Peyer's patch (tissue), 4 donors: ENCODE results near the gene FAM228A.

Experiments
- POLR2A ChIP-seq, 2 donors: fragments of 450-650 bp; IDR thresholded peaks; one replicate each; pipeline ENCODE4 v1.5.1; 2017; ENCODE audit warnings: antibody characterized with exemption in 2 of 2, mild to moderate bottlenecking in 2 of 2, moderate library complexity in 2 of 2
- TF ChIP-seq, protein P1 (sequence below), 6 experiments: fragments of 450-650 bp in 4 of 6; fragments of 200-600 bp in 2 of 6; sonication (generic) in 1 of 6; IDR thresholded peaks; one replicate each; pipeline ENCODE4 v1.5.1; 2017 to 2019; ENCODE audit warnings: antibody characterized with exemption in 6 of 6, mild to moderate bottlenecking in 3 of 6, moderate library complexity in 1 of 6

- TF ChIP-seq, protein P1, sequence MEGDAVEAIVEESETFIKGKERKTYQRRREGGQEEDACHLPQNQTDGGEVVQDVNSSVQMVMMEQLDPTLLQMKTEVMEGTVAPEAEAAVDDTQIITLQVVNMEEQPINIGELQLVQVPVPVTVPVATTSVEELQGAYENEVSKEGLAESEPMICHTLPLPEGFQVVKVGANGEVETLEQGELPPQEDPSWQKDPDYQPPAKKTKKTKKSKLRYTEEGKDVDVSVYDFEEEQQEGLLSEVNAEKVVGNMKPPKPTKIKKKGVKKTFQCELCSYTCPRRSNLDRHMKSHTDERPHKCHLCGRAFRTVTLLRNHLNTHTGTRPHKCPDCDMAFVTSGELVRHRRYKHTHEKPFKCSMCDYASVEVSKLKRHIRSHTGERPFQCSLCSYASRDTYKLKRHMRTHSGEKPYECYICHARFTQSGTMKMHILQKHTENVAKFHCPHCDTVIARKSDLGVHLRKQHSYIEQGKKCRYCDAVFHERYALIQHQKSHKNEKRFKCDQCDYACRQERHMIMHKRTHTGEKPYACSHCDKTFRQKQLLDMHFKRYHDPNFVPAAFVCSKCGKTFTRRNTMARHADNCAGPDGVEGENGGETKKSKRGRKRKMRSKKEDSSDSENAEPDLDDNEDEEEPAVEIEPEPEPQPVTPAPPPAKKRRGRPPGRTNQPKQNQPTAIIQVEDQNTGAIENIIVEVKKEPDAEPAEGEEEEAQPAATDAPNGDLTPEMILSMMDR (IDR thresholded peaks at IDR 0.05), result no peak
- no peak for TF ChIP-seq POLR2A (IDR thresholded peaks at IDR 0.05)
These were observed 14.1 kb upstream of the FAM228A start for GRCh38 chr2:24160761-24161160.
